Metanephros (tissue), 1 donor: ENCODE results near the gene IFNGR2. TPM values are rescaled to one million over a fixed set of nuclear protein-coding genes. Genes with fewer than 3 reads are reported as not detected.

ENCODE experiments used
- total RNA-seq: library from RNA; depleted of rRNA; stranded (reverse); fragments of >200 nt; gene quantifications from one replicate; pipeline ENCODE4 v1.2.3, GENCODE V29; 2014

IFNGR2 gene, protein sequence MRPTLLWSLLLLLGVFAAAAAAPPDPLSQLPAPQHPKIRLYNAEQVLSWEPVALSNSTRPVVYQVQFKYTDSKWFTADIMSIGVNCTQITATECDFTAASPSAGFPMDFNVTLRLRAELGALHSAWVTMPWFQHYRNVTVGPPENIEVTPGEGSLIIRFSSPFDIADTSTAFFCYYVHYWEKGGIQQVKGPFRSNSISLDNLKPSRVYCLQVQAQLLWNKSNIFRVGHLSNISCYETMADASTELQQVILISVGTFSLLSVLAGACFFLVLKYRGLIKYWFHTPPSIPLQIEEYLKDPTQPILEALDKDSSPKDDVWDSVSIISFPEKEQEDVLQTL
- 58.6 TPM for total RNA-seq

DNA sequence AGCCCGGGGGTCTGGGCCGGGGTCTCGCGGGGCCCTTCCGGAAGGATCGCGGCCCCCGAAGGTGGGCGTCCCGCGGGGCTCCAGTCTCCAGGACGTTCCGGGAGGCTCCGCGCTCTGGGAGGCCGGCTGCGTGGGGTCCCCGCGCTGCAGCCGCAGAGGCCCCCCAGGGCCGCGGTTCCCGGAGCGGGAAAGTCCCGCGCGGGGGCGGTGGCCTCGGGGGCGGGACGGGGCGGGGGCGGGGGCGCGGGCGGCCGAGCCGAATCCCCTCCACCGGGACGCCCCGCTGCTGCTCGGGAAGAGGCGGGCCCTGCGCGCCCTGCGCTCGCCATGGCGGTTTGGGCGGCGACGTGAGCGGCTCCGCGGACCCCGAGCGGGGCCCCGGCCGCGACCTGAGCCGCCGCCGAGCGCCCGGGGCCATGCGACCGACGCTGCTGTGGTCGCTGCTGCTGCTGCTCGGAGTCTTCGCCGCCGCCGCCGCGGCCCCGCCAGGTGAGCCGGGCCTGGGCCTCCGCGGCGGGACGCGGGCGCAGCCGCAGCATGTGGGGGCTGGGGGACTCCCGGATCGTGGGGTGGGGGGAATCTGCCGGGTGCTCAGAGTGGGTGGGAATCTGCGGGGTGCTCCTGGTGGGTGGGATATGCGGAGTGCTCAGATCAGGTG, at the start of gene IFNGR2:
IFNGR2 (plus strand) TSS at position 286 of the 658 bp plus-strand sequence; CDS start at position 417, 131 bp downstream.

DNA sequence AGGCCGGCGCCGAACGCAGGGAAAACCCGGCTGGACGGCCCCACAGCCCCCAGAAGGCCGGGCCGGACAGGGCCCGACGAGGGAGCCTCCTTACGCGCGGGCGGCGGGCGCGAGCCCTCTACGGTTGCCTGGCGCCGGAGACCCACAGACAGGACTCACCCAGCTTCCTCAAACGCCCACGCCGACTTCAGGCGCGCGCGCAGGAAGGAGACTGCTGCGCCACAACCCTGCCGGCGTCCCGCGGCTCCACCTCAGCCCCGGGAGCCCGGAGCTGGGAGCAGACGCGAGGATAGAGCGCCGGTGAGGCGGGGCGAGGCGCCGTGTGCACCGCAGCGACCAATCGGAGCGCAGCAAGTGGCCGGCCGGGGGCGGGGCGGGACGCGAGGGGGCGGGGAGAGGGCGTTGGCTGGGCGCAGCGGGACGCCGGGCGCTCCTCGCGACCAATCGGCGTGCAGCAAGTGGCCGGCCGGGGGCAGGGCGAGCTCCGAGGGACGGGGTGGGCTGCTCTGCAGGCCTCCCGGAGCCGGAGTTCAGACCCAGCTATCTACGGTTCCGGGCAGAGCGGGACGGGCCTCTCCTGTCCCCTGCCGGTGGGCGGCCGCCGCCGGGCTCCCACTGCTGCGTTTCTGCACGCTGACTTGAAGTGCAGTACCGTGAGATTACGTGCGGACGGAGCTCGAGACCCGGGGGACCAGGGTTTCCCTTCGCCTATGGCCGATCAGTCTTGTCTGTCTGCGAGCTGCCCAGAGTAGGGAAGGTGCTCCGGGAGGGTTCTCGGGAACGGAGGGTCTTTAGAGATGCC, 76.7 kb downstream of the IFNGR2 start, which contains the start of gene TMEM50B:
TMEM50B (minus strand) TSS at position 296 of the 802 bp plus-strand sequence. CDS start 11,089 bp downstream, outside the sequence.

Other genes with a start within 250 kb of the IFNGR2 start
- gene IFNAR2, start 173.5 kb upstream of the IFNGR2 start, total RNA-seq: 8.7 TPM
- gene IL10RB, start 137.0 kb upstream of the IFNGR2 start, total RNA-seq: 22.9 TPM
- gene IFNAR1, start 78.4 kb upstream of the IFNGR2 start, total RNA-seq: 29.8 TPM
- 50.4 TPM for gene TMEM50B, start 76.6 kb downstream of the IFNGR2 start, total RNA-seq
- 2.2 TPM for gene DNAJC28, start 88.3 kb downstream of the IFNGR2 start, total RNA-seq
- gene GART, start 138.7 kb downstream of the IFNGR2 start, total RNA-seq: 57.3 TPM
- 240 TPM for gene SON, start 139.6 kb downstream of the IFNGR2 start, total RNA-seq
- gene DONSON, start 185.3 kb downstream of the IFNGR2 start, total RNA-seq: 14.0 TPM
- gene CRYZL1, start 238.3 kb downstream of the IFNGR2 start, total RNA-seq: 41.6 TPM
- 55.4 TPM for gene ITSN1, start 239.1 kb downstream of the IFNGR2 start, total RNA-seq